Nephron (organoid): Measurements from ENCODE around the gene ITK.

Source experiments
- H3K27ac Mint-ChIP-seq, 3 experiments: 2 replicates each; pipeline ENCODE4 v1.8.0; 2020; ENCODE audit warnings: mixed read lengths in 3 of 3, mild to moderate bottlenecking in 2 of 3, moderate library complexity in 1 of 3
- H3K27me3 Mint-ChIP-seq: 2 replicates; pipeline ENCODE4 v1.8.0; 2021; ENCODE audit warnings: low read depth, mild to moderate bottlenecking, moderate library complexity, mixed read lengths
- H3K36me3 Mint-ChIP-seq: 2 replicates; pipeline ENCODE4 v1.8.0; 2020; ENCODE audit warnings: low read depth, mixed read lengths
- H3K4me1 Mint-ChIP-seq: 2 replicates; pipeline ENCODE4 v1.8.0; 2020; ENCODE audit warnings: mixed read lengths
- H3K4me3 Mint-ChIP-seq, 3 experiments: 2 replicates each; pipeline ENCODE4 v1.8.0; 2020; ENCODE audit warnings: mild to moderate bottlenecking in 3 of 3, mixed read lengths in 3 of 3, moderate library complexity in 2 of 3
- H3K9me3 Mint-ChIP-seq: 2 replicates; pipeline ENCODE4 v1.8.0; 2020; ENCODE audit warnings: mixed read lengths
- TF ChIP-seq, protein P1 (sequence below), 3 experiments: fragments of 200-600 bp; sonication (generic); IDR thresholded peaks; one replicate each; pipeline ENCODE4 v1.5.0; 2021; ENCODE audit warnings: antibody characterized with exemption in 3 of 3; ENCODE audit not compliant: unreplicated experiment in 3 of 3

ITK gene

DNA sequence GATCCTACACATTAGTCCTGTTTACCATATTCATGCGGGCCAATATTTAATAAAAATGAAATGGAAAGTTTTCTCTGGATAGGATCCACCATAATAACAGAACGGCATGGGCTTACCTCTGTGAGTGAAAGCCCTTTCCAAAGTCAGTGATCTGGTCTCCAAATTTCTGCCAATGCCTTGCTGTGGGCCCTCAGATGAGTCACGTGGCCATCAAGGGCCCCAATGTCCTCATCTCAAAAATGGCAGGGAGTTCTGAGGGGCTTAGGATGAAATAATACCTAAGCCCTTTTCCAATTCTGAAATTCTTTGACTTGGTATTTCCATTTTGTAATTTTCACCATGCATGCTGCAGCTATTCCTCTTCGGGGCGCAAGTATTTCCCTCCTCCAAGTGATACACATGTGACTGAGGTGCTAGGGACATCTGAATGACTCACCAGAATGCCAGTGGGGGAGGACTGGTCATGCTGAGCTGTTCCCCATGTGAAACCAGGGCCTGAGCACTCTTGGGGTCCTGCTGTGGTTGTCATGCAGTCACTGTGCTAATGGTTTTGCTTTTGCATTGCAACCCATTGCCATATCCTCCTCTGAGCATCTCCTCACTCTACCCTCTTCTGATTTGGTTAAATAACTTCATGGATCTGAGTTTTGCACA lies 35.0 kb downstream of the ITK start:
- H3K4me3 Mint-ChIP-seq, result no peak overlapping the region
- peaks cover 6% of the 10 kb centered on the region for H3K27me3 Mint-ChIP-seq
- H3K27ac Mint-ChIP-seq, result no peak overlapping the region

GRCh38 chr5:157216391-157217142 lies 35.9 kb downstream of the ITK start:
- TF ChIP-seq, protein P1, sequence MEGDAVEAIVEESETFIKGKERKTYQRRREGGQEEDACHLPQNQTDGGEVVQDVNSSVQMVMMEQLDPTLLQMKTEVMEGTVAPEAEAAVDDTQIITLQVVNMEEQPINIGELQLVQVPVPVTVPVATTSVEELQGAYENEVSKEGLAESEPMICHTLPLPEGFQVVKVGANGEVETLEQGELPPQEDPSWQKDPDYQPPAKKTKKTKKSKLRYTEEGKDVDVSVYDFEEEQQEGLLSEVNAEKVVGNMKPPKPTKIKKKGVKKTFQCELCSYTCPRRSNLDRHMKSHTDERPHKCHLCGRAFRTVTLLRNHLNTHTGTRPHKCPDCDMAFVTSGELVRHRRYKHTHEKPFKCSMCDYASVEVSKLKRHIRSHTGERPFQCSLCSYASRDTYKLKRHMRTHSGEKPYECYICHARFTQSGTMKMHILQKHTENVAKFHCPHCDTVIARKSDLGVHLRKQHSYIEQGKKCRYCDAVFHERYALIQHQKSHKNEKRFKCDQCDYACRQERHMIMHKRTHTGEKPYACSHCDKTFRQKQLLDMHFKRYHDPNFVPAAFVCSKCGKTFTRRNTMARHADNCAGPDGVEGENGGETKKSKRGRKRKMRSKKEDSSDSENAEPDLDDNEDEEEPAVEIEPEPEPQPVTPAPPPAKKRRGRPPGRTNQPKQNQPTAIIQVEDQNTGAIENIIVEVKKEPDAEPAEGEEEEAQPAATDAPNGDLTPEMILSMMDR (IDR thresholded peaks at IDR 0.05; ENCODE audit: unreplicated experiment in 3 of 3), result no peak
- H3K27ac Mint-ChIP-seq, result no peak overlapping the region
- no peak overlapping the region for H3K4me3 Mint-ChIP-seq
- no peaks in the 10 kb centered on the region for H3K36me3 Mint-ChIP-seq
- H3K27me3 Mint-ChIP-seq, result peaks cover 6% of the 10 kb centered on the region
- H3K9me3 Mint-ChIP-seq, result no peaks in the 10 kb centered on the region
- peaks cover 10% of the 10 kb centered on the region for H3K4me1 Mint-ChIP-seq

More for the DNA sequence above, 35.0 kb downstream of the ITK start:
- Mint-ChIP-seq H3K4me1 (peaks cover 16% of the 10 kb centered on the region), H3K36me3 (no peaks in the 10 kb centered on the region), H3K9me3 (no peaks in the 10 kb centered on the region)
- TF ChIP-seq, protein P1 (IDR thresholded peaks at IDR 0.05; ENCODE audit: unreplicated experiment in 3 of 3), result no peak

GRCh38 chr5:157217289-157218024 lies 36.8 kb downstream of the ITK start:
- TF ChIP-seq, protein P1 (IDR thresholded peaks at IDR 0.05; ENCODE audit: unreplicated experiment in 3 of 3), result no peak
- Mint-ChIP-seq H3K4me3 (no peak overlapping the region), H3K36me3 (no peaks in the 10 kb centered on the region), H3K9me3 (no peaks in the 10 kb centered on the region), H3K27me3 (peaks cover 6% of the 10 kb centered on the region), H3K27ac (no peak overlapping the region), H3K4me1 (peaks cover 10% of the 10 kb centered on the region)

DNA sequence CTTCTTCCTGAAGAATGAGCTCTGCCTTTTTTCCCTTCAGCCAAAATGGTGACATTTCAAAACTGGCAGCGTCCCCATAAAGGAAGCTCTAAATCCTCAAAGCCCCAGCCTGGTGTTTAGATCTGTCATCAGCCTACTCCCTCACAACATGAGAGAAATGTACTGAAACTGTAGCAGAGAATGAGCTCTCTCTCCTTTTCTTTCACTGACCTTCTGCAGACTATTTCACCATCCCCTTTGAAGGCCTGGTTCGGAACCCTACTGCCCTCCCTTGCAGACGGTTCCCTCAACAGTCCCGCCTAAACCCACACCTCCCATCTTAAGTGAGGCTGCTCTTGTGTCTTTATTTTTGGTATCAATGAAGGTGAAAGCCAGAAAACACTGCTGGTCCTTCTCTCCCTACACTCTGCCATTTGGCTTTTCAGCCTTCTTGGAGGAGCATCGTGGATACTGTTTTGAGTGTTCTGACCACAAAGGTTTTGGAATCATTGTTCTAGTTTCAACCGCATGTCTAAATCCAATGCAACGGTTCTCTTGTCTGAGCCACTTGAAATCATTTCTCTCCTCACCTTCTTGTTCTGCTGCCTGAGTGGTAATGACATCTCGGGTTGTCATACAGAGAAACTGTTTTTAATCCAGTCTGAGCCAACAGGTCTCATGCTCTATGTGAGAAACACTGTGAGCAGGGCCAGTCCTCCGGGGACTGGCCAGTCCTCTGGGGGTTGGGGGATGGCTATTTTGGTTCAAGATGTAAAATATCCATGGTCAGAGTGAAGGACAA lies 39.0 kb downstream of the ITK start:
- Mint-ChIP-seq H3K4me3 (no peak overlapping the region), H3K27ac (no peak overlapping the region), H3K9me3 (no peaks in the 10 kb centered on the region), H3K4me1 (peaks cover 10% of the 10 kb centered on the region), H3K27me3 (peaks cover 6% of the 10 kb centered on the region), H3K36me3 (no peaks in the 10 kb centered on the region)
- TF ChIP-seq, protein P1 (IDR thresholded peaks at IDR 0.05; ENCODE audit: unreplicated experiment in 3 of 3), result no peak

DNA sequence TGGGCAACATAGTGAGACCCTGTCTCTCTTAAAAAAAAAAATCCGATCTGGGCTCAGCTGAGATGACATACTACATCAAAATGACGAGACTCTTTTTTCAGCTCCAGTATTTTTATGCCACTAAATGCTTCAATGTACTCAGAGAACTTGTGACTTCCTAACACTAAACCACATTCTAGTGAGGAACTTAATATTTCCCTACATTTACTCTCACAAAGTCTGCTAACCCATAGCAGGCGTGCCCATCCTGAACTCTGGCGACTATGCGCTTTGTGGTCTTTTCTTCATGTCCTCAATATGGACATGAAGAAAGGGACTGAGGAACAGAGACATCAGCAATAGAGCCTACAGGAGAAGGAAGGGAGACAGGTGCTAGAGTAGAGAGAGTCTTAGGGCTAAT lies 41.3 kb downstream of the ITK start:
- Mint-ChIP-seq H3K9me3 (no peaks in the 10 kb centered on the region), H3K4me1 (peaks cover 10% of the 10 kb centered on the region), H3K36me3 (no peaks in the 10 kb centered on the region), H3K4me3 (no peak overlapping the region), H3K27me3 (peaks cover 6% of the 10 kb centered on the region), H3K27ac (no peak overlapping the region)
- TF ChIP-seq, protein P1 (IDR thresholded peaks at IDR 0.05; ENCODE audit: unreplicated experiment in 3 of 3), result no peak
